ENCODE data around the gene GLO1. TPM values are rescaled to one million over a fixed set of nuclear protein-coding genes. Genes with fewer than 3 reads are reported as not detected.

GLO1 gene
- total RNA-seq, 1 experiment from 2014 or later = 147 TPM

DNA sequence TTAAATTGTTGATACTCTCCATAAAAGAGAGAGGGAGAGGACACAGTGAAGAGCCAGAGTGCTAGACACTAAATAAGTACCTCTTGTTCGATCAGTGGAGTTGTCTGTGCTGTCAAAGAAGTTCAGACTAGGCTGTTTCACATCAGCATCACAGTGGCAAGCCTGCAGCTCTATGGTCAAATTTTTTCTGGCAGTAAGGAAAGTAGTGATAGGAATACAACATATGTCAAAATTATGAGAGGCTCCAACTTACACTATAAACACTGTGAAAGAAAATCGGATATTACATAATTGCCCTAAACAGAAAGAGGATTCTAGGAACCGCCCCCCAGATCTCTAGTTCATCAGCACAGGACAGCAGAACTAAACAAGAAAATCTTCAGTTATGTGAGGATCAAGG, 35.3 kb upstream of the GLO1 start:
- Mint-ChIP-seq H3K36me3 (ENCODE audit: insufficient read depth, unreplicated experiment) (no peaks in the 10 kb centered on the region), H3K4me1 (ENCODE audit: low read depth, unreplicated experiment) (no peaks in the 10 kb centered on the region), H3K9me3 (ENCODE audit: low read depth, unreplicated experiment) (no peaks in the 10 kb centered on the region), H3K4me3 (ENCODE audit: low read depth, unreplicated experiment) (no peak overlapping the region), H3K27ac (ENCODE audit: unreplicated experiment) (no peak overlapping the region), H3K27me3 (ENCODE audit: unreplicated experiment) (no peaks in the 10 kb centered on the region)
- CTCF ChIA-PET = no interaction called here
- intact Hi-C loops (cut with micrococcal nuclease; ENCODE audit: unreplicated experiment) = no loop called here
- no TSS peak for BruUV-seq (replicated peaks)
- TF ChIP-seq CTCF (IDR thresholded peaks at IDR 0.05; ENCODE audit: unreplicated experiment) = no peak
- DNase-seq = no peak

- intact Hi-C loops (cut with micrococcal nuclease; ENCODE audit: unreplicated experiment) = no loop called here
- Mint-ChIP-seq H3K4me1 (ENCODE audit: low read depth, unreplicated experiment) (no peaks in the 10 kb centered on the region), H3K36me3 (ENCODE audit: insufficient read depth, unreplicated experiment) (no peaks in the 10 kb centered on the region), H3K27me3 (ENCODE audit: unreplicated experiment) (no peaks in the 10 kb centered on the region), H3K27ac (ENCODE audit: unreplicated experiment) (no peak overlapping the region), H3K4me3 (ENCODE audit: low read depth, unreplicated experiment) (no peak overlapping the region), H3K9me3 (ENCODE audit: low read depth, unreplicated experiment) (no peaks in the 10 kb centered on the region)
- TF ChIP-seq CTCF (IDR thresholded peaks at IDR 0.05; ENCODE audit: unreplicated experiment) = no peak
- CTCF ChIA-PET = no interaction called here
- no TSS peak for BruUV-seq (replicated peaks)
- DNase-seq = no peak
Observed at GRCh38 chr6:38736951-38737350, 34.0 kb upstream of the GLO1 start.

- CTCF ChIA-PET = no interaction called here
- DNase-seq = no peak
- Mint-ChIP-seq H3K27ac (ENCODE audit: unreplicated experiment) (no peak overlapping the region), H3K27me3 (ENCODE audit: unreplicated experiment) (no peaks in the 10 kb centered on the region), H3K4me1 (ENCODE audit: low read depth, unreplicated experiment) (no peaks in the 10 kb centered on the region), H3K4me3 (ENCODE audit: low read depth, unreplicated experiment) (no peak overlapping the region), H3K36me3 (ENCODE audit: insufficient read depth, unreplicated experiment) (no peaks in the 10 kb centered on the region), H3K9me3 (ENCODE audit: low read depth, unreplicated experiment) (no peaks in the 10 kb centered on the region)
- TF ChIP-seq CTCF (IDR thresholded peaks at IDR 0.05; ENCODE audit: unreplicated experiment) = no peak
- intact Hi-C loops (cut with micrococcal nuclease; ENCODE audit: unreplicated experiment) = no loop called here
- BruUV-seq (replicated peaks) = no TSS peak
Observed at GRCh38 chr6:38730140-38730862, 27.4 kb upstream of the GLO1 start.

GRCh38 chr6:38728203-38728602, 25.3 kb upstream of the GLO1 start:
- BruUV-seq (replicated peaks) = no TSS peak
- intact Hi-C loops (cut with micrococcal nuclease; ENCODE audit: unreplicated experiment) = no loop called here
- no peak for TF ChIP-seq CTCF (IDR thresholded peaks at IDR 0.05; ENCODE audit: unreplicated experiment)
- no peaks in the 10 kb centered on the region for H3K36me3 Mint-ChIP-seq (ENCODE audit: insufficient read depth, unreplicated experiment)
- no peak overlapping the region for H3K27ac Mint-ChIP-seq (ENCODE audit: unreplicated experiment)
- CTCF ChIA-PET = interaction anchor here (0.6 kb wide), 1 partner anchor 24 kb away, joined by 4 read pairs; no protein-coding TSS in a partner anchor
- H3K4me1 Mint-ChIP-seq (ENCODE audit: low read depth, unreplicated experiment) = no peaks in the 10 kb centered on the region
- H3K27me3 Mint-ChIP-seq (ENCODE audit: unreplicated experiment) = no peaks in the 10 kb centered on the region
- no peak for DNase-seq
- no peaks in the 10 kb centered on the region for H3K9me3 Mint-ChIP-seq (ENCODE audit: low read depth, unreplicated experiment)
- H3K4me3 Mint-ChIP-seq (ENCODE audit: low read depth, unreplicated experiment) = no peak overlapping the region
